Dermis microvascular lymphatic vessel endothelial cell (primary cell): ENCODE results near the gene FAM78A. TPM values are rescaled to one million over a fixed set of nuclear protein-coding genes. Genes with fewer than 3 reads are reported as not detected.
A peak's percentile ranks its signal among the peaks of the same experiment; 100 is the strongest.

Source experiments
- DNase-seq, 2 donors: peaks; one replicate each; pipeline versions ENCODE4 v3.0.0 to v3.0.0-alpha.2; 2010; ENCODE audit warnings: low read depth in 2 of 2
- total RNA-seq: library from RNA; depleted of rRNA; stranded (reverse); fragments of >200 nt; gene quantifications from 2 replicates; pipeline ENCODE4 v1.2.1, GENCODE V29; 2014

Gene FAM78A
- total RNA-seq, 1 donor from 2014 or later, result 3.3 TPM

- no peak for DNase-seq
Observed at GRCh38 chr9:131303381-131304321, 27.3 kb upstream of the FAM78A start.

DNA sequence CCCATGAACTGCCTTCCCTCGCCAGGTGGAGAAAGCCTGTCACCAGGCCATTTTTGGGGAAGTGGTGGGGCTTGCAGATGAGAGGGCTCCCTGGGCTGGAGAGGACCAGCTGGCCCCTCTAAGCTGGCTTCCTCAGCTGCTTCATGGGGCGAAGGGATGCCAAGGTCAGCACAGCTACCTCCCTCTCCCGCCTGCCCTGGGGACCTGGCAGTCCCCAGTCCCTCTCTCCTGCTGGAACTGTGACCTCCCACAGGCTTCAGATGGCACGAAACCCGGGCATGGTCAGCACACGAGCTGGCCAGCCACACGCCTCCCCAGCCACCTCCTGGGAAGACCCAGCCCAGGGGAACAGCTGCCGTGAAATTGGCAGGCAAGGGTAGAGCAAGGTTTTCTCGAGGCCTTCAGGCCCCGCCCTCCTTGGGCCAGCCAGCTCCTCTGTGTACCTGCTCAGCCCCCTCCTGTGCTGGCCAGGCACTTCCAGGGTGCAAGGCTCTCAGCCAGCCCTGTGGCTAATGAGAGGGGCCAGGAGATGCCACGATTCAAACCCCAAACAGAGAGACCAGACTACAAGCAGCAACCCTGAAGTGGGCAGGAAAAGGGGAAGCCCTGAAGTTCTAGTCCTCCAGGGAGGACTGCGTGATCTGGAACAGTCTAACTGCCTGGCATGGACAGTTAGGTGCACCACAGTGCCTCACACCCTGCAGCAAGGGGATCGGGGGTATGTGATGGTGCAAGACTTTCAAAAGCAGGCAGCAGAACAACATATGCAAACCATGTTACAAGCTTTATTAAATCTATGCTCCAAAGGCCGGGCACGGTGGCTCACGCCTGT, 26.1 kb upstream of the FAM78A start:
- no peak for DNase-seq

DNA sequence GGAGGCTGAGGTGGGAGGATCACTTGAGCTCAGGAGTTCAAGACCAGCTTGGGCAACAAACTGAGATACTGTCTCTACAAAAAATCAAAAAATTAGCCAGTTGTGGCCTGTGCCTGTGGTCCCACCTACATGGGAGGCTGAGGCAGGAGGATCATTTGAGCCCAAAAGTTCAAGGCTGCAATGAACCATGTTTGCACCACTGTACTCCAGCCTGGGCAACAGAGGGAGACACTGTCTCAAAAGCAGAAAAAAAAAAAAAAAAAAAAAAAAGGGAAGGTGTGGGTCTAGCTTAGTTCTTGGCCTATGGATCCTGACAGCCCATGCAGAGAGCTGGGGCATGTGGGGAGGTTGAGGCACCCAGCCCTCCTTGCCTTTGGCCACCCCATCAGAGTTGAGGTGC, 24.1 kb upstream of the FAM78A start:
- DNase-seq, result no peak

GRCh38 chr9:131299961-131300347, 23.6 kb upstream of the FAM78A start:
- DNase-seq, result no peak

DNA sequence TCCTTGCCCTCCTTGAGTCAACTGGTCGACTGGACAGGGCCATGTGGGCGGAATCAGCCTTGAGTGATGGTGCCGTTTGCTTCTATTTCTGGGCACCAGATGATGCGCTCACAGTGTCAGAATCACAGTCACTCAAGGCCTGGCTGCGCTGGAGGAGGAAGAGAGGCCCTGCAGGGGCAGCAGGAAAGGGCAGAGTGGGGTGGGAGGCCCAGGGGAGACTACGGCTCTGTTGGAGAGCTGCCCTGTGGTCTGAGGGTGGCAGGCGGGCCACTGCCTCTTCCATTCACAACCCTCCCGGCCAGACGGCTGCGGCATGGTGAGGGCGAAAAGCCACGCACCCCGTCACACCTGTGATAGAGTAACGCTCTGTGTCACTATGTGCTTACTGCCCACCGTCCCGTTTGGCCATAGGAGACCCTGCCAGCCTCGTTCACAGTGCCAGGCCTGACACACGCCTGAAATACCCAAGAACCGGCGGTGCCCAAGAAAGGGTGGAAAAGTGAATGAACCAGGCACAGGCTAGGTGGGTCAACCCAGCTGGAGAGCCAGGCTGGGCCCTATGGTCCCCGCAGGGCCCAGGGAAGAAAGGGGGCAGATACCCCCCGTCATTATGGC, 23.1 kb upstream of the FAM78A start:
- no peak for DNase-seq

GRCh38 chr9:131298816-131299215, 22.5 kb upstream of the FAM78A start:
- no peak for DNase-seq

DNA sequence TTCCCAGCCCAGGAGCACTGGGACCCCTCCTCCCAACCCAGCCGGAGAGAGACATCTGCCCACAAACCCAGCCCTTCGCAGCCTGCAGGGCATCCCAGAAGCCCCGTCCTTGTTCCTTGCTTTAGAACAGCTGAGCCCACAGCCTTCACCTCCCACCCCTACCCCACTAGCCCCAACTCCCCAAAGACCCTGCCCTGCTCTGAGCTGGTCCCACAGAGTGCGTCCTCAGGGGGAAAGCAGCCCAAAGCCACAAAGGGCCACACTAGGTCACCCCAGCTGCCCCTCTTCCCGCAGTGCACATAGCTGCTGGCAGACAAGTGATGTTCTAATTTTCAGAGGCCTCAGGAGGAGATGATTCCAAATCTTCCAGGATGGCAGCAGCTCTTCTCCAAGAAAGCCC, 22.0 kb upstream of the FAM78A start:
- DNase-seq, result no peak

DNA sequence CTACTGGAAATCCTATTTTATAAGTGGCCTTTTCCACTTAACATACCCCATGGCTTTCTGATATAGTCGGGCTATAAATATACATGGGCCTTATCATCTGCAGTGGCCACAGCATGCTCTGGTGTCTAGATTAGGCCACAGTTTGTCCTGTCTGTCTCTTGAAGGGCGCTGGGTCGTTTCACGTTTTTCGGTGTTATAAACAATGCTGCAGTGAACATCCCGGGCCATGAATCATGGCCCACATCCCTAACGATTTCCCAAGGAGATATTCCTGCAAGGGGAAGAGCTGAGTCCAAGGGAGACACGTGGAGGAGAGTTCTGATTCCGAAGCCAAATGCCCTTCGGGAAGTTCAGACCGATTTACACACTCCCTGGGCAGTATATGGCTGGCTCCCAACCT, 21.6 kb upstream of the FAM78A start:
- no peak for DNase-seq

GRCh38 chr9:131296906-131297500, 20.7 kb upstream of the FAM78A start:
- DNase-seq, result no peak

DNA sequence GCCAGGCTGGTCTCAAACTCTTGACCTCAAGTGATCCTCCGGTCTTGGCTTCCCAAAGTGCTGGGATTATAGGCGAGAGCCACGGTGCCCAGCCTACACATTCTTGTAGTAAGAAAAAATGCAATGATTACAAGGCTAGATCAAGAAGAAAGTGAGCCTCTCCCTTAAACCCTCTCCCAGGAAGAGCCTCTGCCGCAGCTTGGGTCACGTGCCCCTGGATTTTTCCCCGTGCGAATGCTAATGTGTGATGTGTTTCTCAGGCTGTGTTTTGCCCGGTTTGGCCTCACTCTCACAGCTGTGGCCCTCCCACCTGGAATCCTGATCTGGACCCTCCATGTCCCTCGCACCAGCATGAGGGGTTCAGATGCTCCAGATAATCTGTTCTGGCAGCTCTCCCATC, 20.1 kb upstream of the FAM78A start:
- no peak for DNase-seq

DNA sequence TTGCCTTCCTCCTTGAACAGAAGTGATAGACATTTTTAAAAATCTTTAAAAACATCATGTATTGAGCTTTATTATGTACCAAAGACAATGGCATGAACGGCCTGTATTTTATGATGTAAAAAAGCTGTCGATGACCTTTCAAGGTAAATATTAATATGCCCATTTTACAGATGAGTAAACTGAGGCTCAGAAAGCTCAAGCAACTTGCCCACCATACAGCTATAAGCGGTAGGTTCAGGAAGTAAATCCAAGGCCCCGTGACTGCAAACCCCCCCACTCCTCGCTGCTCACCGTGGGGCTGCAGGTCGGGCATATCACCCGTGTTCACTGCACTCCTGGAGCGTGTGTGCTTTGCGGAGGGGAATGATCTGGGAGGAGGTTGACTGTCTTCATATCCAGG, 16.6 kb upstream of the FAM78A start:
- no peak for DNase-seq

GRCh38 chr9:131291795-131292315, 15.5 kb upstream of the FAM78A start:
- no peak for DNase-seq

- DNase-seq, result no peak
Observed at GRCh38 chr9:131290767-131291370, 14.6 kb upstream of the FAM78A start.

- DNase-seq, result no peak
Observed at GRCh38 chr9:131290036-131290766, 13.9 kb upstream of the FAM78A start.

GRCh38 chr9:131289301-131290035, 13.2 kb upstream of the FAM78A start, which contains the start of gene PLPP7:
PLPP7 (plus strand) TSS chr9:131289723; CDS start chr9:131289998, 275 bp downstream.
- DNase-seq, result peak; percentile 6 to 64

- no peak for DNase-seq
Observed at GRCh38 chr9:131288217-131288616, 11.9 kb upstream of the FAM78A start.

DNA sequence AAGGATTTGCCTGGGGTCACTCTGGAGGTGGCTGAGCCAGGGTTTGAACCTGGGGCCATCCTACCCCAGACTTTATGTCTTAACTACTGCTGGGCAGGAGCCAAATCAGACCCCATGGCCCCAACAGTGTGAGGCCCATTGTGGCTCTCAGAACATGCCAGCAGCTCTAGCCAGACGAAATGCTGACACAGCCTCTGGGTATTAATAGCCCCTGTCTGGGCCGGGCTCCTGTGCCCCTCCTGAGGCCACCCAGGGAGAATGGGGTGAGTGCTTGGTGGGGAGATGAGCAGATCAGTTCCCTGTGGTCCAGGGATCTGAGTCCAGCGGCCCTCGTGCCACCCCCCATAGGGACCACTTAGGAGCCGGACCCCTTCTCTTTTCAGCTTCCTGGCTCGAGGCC, 11.0 kb upstream of the FAM78A start:
- DNase-seq, result no peak

- no peak for DNase-seq
Observed at GRCh38 chr9:131284856-131285255, 8.5 kb upstream of the FAM78A start.

- peak in 1 of 2 donors; percentile 32 for DNase-seq
Observed at GRCh38 chr9:131282688-131283422, 6.5 kb upstream of the FAM78A start.
